Liver (tissue), 9 donors: ENCODE measurements around the gene KANSL1L. TPM values are rescaled to one million over a fixed set of nuclear protein-coding genes. Genes with fewer than 3 reads are reported as not detected.

Experiments used
- DNase-seq: peaks from one replicate; pipeline ENCODE4 v3.0.0-alpha.2; 2017; ENCODE audit warnings: low spot score
- H3K27ac ChIP-seq, 2 donors: one replicate each; pipeline ENCODE4 v1.7.0; 2013; ENCODE audit warnings: inconsistent platforms in 2 of 2, low read length in 2 of 2, control low read depth in 1 of 2, low read depth in 1 of 2, mild to moderate bottlenecking in 1 of 2
- H3K27me3 ChIP-seq, 4 donors: one replicate each; pipeline versions ENCODE4 v1.6.1 to v1.7.0; 2013; ENCODE audit warnings: low read length in 3 of 4, inconsistent platforms in 1 of 4, mild to moderate bottlenecking in 1 of 4, moderate library complexity in 1 of 4; ENCODE audit not compliant: control insufficient read depth in 4 of 4, insufficient read depth in 4 of 4
- H3K36me3 ChIP-seq, 4 donors: one replicate each; pipeline versions ENCODE4 v1.6.1 to v1.7.0; 2013; ENCODE audit warnings: low read length in 3 of 4, mild to moderate bottlenecking in 3 of 4, low read depth in 1 of 4, moderate library complexity in 1 of 4; ENCODE audit not compliant: control insufficient read depth in 4 of 4, insufficient read depth in 3 of 4
- H3K4me1 ChIP-seq, 4 donors: one replicate each; pipeline versions ENCODE4 v1.6.1 to v1.7.0; 2013; ENCODE audit warnings: low read length in 3 of 4, mild to moderate bottlenecking in 3 of 4, moderate library complexity in 1 of 4; ENCODE audit not compliant: control insufficient read depth in 4 of 4, insufficient read depth in 4 of 4
- H3K4me3 ChIP-seq, 3 donors: one replicate each; pipeline versions ENCODE4 v1.6.1 to v1.7.0; 2013; ENCODE audit warnings: low read length in 3 of 3, control low read depth in 1 of 3, low read depth in 1 of 3, mild to moderate bottlenecking in 1 of 3
- H3K9ac ChIP-seq, 2 donors: one replicate each; pipeline ENCODE4 v1.7.0; 2013; ENCODE audit warnings: low read length in 2 of 2, mild to moderate bottlenecking in 2 of 2, moderate library complexity in 2 of 2, control low read depth in 1 of 2, low read depth in 1 of 2
- H3K9me3 ChIP-seq, 4 donors: one replicate each; pipeline versions ENCODE4 v1.6.1 to v1.7.0; 2013; ENCODE audit warnings: low read length in 3 of 4; ENCODE audit not compliant: control insufficient read depth in 4 of 4
- ATF3 ChIP-seq: IDR thresholded peaks from 2 replicates; pipeline ENCODE4 v1.6.1; 2016; ENCODE audit warnings: antibody characterized with exemption
- CTCF ChIP-seq: fragments of 150-350 bp; IDR thresholded peaks from 2 replicates; pipeline ENCODE4 v1.5.1; 2017; ENCODE audit warnings: improper control_type of control experiment, low read depth, low read length; ENCODE audit not compliant: missing input control
- EGR1 ChIP-seq, 2 donors: IDR thresholded peaks; 2 replicates each; pipeline ENCODE4 v1.6.1; 2016 to 2018; ENCODE audit warnings: antibody characterized with exemption in 2 of 2, low read depth in 2 of 2
- FOXA1 ChIP-seq: IDR thresholded peaks from 2 replicates; pipeline ENCODE4 v1.6.1; 2016; ENCODE audit warnings: antibody characterized with exemption
- FOXA2 ChIP-seq: IDR thresholded peaks from 2 replicates; pipeline ENCODE4 v1.6.1; 2016; ENCODE audit warnings: antibody characterized with exemption
- GABPA ChIP-seq, 2 donors: IDR thresholded peaks in 1 of 2; conservative IDR thresholded peaks in 1 of 2; 2 replicates each; pipeline ENCODE4 v1.6.1; 2016; ENCODE audit warnings: antibody characterized with exemption in 2 of 2, mild to moderate bottlenecking in 1 of 2, moderate library complexity in 1 of 2
- HNF4A ChIP-seq, 2 donors: conservative IDR thresholded peaks; 2 replicates each; pipeline ENCODE4 v1.6.1; 2016; ENCODE audit warnings: antibody characterized with exemption in 2 of 2, mild to moderate bottlenecking in 2 of 2
- HNF4G ChIP-seq: IDR thresholded peaks from 2 replicates; pipeline ENCODE4 v1.6.1; 2016; ENCODE audit warnings: antibody characterized with exemption
- JUND ChIP-seq, 2 donors: IDR thresholded peaks; 2 replicates each; pipeline ENCODE4 v1.6.1; 2016; ENCODE audit warnings: antibody characterized with exemption in 2 of 2
- NR2F2 ChIP-seq: IDR thresholded peaks from 2 replicates; pipeline ENCODE4 v1.6.1; 2016; ENCODE audit warnings: antibody characterized with exemption
- RAD21 ChIP-seq, 2 donors: IDR thresholded peaks; 2 replicates each; pipeline ENCODE4 v1.6.1; 2016; ENCODE audit warnings: antibody characterized with exemption in 2 of 2, mild to moderate bottlenecking in 2 of 2
- SP1 ChIP-seq: IDR thresholded peaks from 2 replicates; pipeline ENCODE4 v1.6.1; 2018; ENCODE audit warnings: antibody characterized with exemption, mild to moderate bottlenecking
- YY1 ChIP-seq: IDR thresholded peaks from 2 replicates; pipeline ENCODE4 v1.6.1; 2016; ENCODE audit warnings: antibody characterized with exemption, mild to moderate bottlenecking
- WGBS: extraction: QIAGEN DNeasy Blood & Tissue Kit; methylation state at CpG from one replicate; pipeline ENCODE4 v1.1.7; 2013; 5-methylcytosine and 5-hydroxymethylcytosine counted together
- polyA plus RNA-seq, 2 donors: library from polyadenylated mRNA; stranded (reverse) in 1 of 2; unstranded in 1 of 2; fragments of 200-250 nt in 1 of 2; fragments of >200 nt in 1 of 2; fragmentation: Nextera tagmentation in 1 of 2; extraction: Ambion mirVana in 1 of 2; gene quantifications; one replicate each; pipeline versions ENCODE4 v1.2.1 to v1.2.3, GENCODE V29; 2013 to 2015
- total RNA-seq, 2 donors: library from RNA; depleted of rRNA; stranded (reverse); fragments of >200 nt; gene quantifications; one replicate each; pipeline ENCODE4 v1.2.3, GENCODE V29; 2014
- TF ChIP-seq, protein P1 (sequence below): IDR thresholded peaks from 2 replicates; pipeline ENCODE4 v1.6.1; 2016; ENCODE audit warnings: antibody characterized with exemption
- TF ChIP-seq, protein P2 (sequence below): IDR thresholded peaks from 2 replicates; pipeline ENCODE4 v1.6.1; 2016; ENCODE audit warnings: antibody characterized with exemption, mild to moderate bottlenecking
- donor health status: healthy.
- donor health status: healthy.
- donor health status: healthy.
- donor health status: healthy.
- donor health status: healthy.

KANSL1L gene
- total and polyA plus RNA-seq, 4 donors = 2.1 to 31.6 (median 11.4) TPM

DNA sequence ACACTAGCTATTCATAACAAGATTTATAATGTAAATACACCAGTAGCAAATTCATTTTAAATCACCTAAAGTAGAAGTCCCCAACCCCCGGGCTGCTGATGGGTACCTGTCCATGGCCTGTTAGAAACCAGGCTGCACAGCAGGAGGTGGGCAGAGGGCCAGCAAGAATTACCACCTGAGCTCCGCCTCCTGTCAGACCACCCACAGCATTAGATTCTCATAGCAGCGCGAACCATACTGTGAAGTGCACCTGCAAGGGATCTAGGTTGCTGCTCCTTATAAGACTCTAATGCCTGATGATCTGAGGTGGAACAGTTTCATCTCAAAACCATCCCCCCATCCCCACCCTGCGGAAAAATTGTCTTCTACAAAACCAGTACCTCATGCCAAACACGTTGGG lies 71.3 kb downstream of the KANSL1L start:
- Histone ChIP-seq H3K9me3 (no peaks in the 10 kb centered on the region), H3K36me3 (peaks cover 0 to 2% (median 0%) of the 10 kb centered on the region in 4 donors), H3K9ac (no peak overlapping the region), H3K27me3 (no peaks in the 10 kb centered on the region), H3K27ac (no peak overlapping the region), H3K4me3 (no peak overlapping the region), H3K4me1 (no peaks in the 10 kb centered on the region)
- no peak for TF ChIP-seq SP1
- TF ChIP-seq HNF4A (conservative IDR thresholded peaks at IDR 0.05) = no peak
- TF ChIP-seq JUND (IDR thresholded peaks at IDR 0.05) = no peak
- no peak for TF ChIP-seq GABPA (IDR thresholded peaks at IDR 0.05 in 1 of 2, conservative IDR thresholded peaks at IDR 0.05 in 1 of 2)
- no peak for TF ChIP-seq YY1
- TF ChIP-seq RAD21 (IDR thresholded peaks at IDR 0.05) = no peak
- TF ChIP-seq, protein P1, sequence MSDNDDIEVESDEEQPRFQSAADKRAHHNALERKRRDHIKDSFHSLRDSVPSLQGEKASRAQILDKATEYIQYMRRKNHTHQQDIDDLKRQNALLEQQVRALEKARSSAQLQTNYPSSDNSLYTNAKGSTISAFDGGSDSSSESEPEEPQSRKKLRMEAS = no peak
- no peak for TF ChIP-seq FOXA2
- no peak for TF ChIP-seq EGR1 (IDR thresholded peaks at IDR 0.05; ENCODE audit: low read depth in 2 of 2)
- TF ChIP-seq ATF3 = no peak
- no peak for TF ChIP-seq FOXA1
- no peak for TF ChIP-seq HNF4G
- DNase-seq = no peak
- 92% methylated on average over 6 of the region's 6 CpGs for WGBS

DNA sequence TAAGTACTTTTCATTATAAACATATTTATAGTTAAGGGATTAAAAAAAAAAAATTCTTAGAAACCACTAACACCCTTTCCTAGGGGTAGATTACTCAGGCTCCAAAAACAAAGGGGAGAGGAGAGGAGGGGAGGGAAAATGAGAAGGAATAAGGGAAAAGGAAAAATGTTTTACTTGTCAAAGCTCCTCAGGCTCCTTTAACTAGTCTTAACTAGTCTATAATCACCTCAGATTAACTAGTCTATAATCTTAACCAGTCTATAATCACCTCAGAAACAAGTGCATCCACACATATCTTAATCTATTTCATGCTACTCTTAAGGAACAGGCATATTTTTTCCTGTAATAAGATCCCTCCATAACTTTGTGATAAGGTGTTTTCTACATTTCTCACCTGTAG lies 76.4 kb downstream of the KANSL1L start:
- H3K27me3 ChIP-seq = no peaks in the 10 kb centered on the region
- H3K4me3 ChIP-seq = no peak overlapping the region
- no peaks in the 10 kb centered on the region for H3K36me3 ChIP-seq
- no peaks in the 10 kb centered on the region for H3K4me1 ChIP-seq
- no peak for TF ChIP-seq RAD21 (IDR thresholded peaks at IDR 0.05)
- no peak for TF ChIP-seq NR2F2
- TF ChIP-seq, protein P1 = no peak
- TF ChIP-seq FOXA2 = no peak
- no peak for TF ChIP-seq JUND (IDR thresholded peaks at IDR 0.05)
- TF ChIP-seq ATF3 = no peak
- no peak for TF ChIP-seq SP1
- no peak for TF ChIP-seq HNF4A (conservative IDR thresholded peaks at IDR 0.05)
- TF ChIP-seq FOXA1 = no peak
- TF ChIP-seq, protein P2, sequence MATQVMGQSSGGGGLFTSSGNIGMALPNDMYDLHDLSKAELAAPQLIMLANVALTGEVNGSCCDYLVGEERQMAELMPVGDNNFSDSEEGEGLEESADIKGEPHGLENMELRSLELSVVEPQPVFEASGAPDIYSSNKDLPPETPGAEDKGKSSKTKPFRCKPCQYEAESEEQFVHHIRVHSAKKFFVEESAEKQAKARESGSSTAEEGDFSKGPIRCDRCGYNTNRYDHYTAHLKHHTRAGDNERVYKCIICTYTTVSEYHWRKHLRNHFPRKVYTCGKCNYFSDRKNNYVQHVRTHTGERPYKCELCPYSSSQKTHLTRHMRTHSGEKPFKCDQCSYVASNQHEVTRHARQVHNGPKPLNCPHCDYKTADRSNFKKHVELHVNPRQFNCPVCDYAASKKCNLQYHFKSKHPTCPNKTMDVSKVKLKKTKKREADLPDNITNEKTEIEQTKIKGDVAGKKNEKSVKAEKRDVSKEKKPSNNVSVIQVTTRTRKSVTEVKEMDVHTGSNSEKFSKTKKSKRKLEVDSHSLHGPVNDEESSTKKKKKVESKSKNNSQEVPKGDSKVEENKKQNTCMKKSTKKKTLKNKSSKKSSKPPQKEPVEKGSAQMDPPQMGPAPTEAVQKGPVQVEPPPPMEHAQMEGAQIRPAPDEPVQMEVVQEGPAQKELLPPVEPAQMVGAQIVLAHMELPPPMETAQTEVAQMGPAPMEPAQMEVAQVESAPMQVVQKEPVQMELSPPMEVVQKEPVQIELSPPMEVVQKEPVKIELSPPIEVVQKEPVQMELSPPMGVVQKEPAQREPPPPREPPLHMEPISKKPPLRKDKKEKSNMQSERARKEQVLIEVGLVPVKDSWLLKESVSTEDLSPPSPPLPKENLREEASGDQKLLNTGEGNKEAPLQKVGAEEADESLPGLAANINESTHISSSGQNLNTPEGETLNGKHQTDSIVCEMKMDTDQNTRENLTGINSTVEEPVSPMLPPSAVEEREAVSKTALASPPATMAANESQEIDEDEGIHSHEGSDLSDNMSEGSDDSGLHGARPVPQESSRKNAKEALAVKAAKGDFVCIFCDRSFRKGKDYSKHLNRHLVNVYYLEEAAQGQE = no peak
- TF ChIP-seq EGR1 (IDR thresholded peaks at IDR 0.05; ENCODE audit: low read depth in 2 of 2) = no peak
- no peak for TF ChIP-seq HNF4G
- no peak for TF ChIP-seq YY1
- TF ChIP-seq CTCF = no peak
- DNase-seq = no peak
- no peak overlapping the region for H3K27ac ChIP-seq
- no peak overlapping the region for H3K9ac ChIP-seq
- H3K9me3 ChIP-seq = no peaks in the 10 kb centered on the region
